DMS79 treated with DMSO at 0.1 percent for 48 hours (cell line): ENCODE measurements around the gene RABGAP1.

Experiments
- DNase-seq: peaks from one replicate; lab custom pipeline; 2025; lab: John Stamatoyannopoulos, UW

The RABGAP1 gene

DNA sequence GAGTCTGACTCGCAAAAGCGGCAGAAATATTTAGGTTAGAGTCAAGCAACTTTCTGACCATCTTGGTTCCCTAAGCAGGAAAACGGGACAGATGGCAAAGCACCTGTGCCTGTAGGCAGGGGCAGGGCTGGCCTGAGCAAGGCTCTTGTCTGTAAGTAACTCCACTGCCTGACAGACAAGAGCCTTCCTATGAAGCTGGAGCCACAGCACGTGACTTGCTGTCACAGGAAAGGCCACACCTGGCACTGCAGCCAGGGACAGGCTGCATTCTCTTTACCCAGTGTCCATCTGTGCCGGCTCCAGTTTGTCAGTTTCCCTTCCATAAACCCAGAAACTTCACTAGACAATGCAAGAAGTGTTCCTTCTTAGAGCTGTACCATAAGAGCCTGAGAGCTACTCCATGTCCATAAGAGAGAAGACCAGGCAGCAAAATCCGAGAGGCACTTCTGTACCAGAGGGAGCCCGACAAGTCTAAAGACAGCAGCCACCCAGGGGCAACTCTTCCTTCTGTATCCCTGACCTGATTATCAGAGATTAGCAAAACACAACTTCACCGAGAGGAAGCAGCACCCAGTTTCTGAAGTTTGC is 170.7 kb downstream of the RABGAP1 start:
- no peak for DNase-seq

DNA sequence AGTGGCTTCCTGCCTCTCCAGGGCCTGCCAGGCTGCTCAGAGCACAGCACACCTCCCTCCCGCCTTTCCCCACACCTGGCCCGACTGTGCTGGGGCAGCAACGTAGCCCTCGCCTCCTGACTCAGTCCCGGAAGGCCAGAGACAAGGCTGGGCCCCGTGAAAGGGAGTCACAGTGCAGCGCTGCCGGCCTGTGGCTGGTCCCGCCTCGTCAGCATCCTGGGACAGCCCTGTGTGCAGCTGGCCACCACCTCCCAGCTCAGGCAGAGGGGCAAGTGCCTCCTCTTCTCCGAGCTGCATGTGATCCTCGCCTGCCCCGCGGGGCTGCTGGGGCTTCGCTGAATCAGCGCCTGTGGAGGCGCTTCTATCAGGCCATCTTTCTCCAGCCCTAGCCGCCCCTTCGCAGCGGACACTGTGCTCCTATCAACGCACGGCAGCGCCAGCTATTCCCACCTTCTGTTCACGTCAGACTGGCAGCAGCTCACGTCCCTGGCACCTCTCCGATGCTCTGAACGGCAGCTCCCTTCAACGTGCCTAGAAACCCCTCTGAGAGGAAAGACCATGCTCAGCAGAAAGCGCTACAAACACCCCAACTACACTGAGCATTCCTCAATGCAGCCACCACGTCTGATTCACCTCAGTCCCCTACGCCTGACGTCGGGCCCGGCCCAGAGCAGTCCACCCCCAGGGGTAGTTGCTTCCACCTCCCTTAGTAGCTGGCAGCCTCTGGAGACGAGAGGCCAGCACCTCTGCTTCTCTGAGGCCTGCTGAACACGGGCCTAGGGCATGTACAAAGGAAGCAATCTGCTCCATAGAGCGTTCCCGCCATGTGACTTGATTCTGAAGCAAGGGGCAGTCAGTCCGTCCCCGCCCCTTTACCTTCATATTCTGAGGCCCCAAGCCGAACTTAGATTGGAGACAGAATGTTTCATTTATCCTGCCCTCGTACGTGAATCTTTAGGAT is 171.5 kb downstream of the RABGAP1 start:
- no peak for DNase-seq

DNA sequence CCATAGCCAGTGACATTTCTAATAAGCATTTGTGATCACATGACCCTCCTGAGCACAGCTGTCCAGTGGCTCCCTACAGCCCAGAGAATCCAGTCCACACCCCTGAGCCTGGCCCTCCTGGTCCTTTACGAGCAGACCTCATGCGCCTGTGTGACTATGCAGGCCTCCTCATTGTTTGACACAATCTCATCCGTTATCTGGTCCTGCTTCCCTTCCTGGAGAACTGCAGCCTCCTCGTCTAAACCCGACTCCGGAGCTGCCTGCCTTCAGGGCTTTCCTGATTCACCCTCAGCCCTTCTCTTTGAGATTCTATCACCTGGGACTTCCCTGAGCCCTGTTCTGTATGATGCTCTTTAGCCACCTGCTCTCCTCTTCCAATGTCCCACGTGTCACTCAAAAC is 172.4 kb downstream of the RABGAP1 start:
- no peak for DNase-seq

- no peak for DNase-seq
These were observed 174.5 kb downstream of the RABGAP1 start for GRCh38 chr9:123115146-123115913.

- no peak for DNase-seq
These were observed 175.2 kb downstream of the RABGAP1 start for GRCh38 chr9:123116036-123116435.

DNA sequence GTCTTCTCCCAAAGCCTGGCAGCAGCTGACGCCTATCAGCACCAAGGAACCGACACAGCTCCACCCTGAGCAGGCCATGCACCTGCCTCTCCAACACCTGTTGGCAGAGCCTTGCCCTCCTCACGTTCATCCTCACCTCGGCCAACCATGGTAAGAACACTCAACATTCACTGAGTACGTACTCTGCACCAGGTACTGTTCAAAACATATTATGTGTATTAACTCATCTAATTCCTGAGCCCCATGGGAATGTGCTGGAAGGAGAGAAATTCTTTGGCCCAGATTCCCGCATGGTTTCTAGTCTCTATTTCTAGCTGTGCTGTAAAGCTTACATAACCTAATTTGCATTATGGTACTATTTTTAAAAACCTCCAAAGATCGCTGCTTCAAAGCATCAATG is 178.7 kb downstream of the RABGAP1 start:
- peak; percentile 89 for DNase-seq

DNA sequence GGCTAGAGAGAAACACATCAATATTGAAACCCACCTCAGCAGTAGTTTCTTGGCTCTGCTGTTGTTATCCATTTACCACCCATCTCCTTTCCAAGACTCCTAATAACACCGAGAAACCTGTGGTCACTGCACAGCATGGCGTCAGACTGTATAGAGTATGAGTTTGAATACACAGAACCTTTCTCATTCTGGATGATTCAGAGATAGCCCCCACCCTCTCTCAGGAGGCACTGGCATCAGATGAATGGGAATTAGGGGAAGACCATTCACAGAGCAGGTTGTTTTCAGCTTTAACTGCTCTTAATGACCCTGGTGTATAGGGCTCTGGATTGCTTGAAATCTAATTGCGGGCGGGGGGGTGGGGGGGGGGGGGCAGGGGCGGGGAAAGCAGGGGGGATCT is 179.3 kb downstream of the RABGAP1 start:
- peak; percentile 54 for DNase-seq

DNA sequence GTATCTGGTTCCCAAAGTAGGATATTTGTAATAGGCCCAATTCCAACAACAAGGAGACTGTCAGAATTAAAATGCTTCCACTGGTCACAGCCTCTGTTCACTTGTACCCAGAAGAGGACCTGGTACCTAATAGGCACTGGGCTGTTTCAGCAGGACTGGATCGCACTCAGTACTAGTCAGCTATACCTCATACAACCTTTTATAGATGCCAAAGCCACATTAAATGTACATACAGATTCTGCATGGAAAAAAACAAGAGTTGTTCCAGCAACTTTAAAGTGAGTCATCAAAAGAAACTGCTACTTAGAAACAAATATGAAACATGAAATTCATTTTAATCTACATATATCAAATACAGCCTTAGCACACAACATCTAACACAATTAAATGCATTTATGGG is 180.1 kb downstream of the RABGAP1 start:
- no peak for DNase-seq

- DNase-seq = no peak
These were observed 180.6 kb downstream of the RABGAP1 start for GRCh38 chr9:123121457-123121856.

DNA sequence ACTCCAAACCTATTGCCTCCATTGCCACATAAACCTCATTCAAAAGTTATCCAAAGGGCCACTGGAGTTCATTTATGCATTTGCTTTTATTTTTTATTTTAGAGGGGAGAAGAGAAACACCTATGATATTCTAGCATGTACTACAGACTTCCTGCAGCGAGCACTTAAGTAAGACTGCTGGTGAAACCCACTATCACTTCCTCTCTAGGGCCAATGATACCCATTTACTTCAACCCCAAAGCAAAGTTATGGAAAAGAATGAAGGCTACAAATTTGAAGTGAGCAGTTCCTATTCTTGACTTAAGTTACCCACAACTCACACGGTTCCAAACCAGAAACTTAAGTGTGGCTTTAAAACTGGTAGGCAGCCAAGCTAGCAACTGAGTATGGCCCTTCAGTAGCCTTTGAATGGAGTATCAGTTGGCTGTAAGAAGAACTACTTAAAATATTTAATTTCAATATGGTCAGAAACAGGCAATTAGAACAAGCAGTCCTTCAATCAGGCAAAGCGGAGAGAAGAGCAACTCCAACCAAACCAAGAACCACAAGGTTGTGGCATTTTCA is 186.8 kb downstream of the RABGAP1 start:
- DNase-seq = peak; percentile 79

- no peak for DNase-seq
These were observed 187.8 kb downstream of the RABGAP1 start for GRCh38 chr9:123128591-123128990.

- DNase-seq = no peak
These were observed 188.6 kb downstream of the RABGAP1 start for GRCh38 chr9:123129423-123129822.

DNA sequence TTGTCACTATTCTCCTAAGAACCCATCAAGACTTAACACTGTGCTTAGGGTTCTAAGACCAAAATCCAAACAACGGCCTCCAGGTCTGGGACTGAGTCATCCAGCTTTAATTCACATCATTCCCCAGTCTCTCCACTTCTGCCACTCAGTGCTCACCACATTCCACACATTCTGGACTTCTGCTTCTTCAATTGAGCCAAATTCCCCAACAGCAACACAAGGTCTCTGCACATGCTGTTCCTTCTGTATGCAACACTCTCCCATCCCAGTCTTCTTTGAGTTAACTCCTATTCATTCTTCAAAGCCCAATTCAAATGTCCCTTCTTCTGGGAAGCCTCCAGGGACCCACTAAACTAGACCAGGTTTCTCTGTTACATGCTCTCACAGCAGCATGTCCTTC is 190.4 kb downstream of the RABGAP1 start:
- no peak for DNase-seq

GRCh38 chr9:123131993-123132392 is 191.2 kb downstream of the RABGAP1 start:
- no peak for DNase-seq

DNA sequence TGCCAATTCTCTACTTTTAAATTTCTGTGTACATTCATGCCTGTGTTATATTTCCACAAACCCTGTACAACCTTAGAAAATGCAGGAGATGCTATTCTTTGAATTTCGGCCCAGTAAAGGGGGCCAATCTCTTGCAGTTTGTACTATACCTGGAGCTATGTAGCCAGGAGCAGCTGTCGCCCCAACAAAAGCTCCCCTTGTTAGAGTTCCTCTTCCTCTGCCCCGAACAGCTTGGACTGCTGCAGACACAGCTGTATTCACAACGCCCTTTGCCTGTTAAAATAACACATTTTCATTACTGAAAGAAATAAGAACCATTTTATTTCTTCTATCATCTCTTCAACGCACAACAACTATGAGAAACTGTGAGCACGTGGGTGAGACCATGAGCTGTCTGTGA is 191.9 kb downstream of the RABGAP1 start:
- DNase-seq = no peak

- DNase-seq = no peak
These were observed 194.6 kb downstream of the RABGAP1 start for GRCh38 chr9:123135430-123135829.

DNA sequence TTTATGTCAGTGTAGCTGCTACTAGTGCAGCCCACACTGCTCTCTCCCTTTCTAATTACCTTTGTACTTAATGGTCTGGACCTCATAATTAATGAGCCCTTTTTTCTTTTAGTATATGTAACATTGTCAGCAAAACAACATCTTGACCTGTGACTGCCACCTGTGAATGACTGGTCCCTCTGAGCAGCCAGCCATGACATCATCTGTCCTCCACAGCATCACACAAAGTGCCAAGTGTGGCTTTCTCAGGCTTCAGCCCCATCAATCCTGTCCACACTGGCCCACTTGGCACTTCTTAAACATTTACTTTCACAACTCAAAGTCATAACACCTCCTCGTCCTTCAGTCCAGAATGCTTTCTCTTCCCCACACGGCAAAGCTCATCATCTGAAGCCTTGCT is 197.3 kb downstream of the RABGAP1 start:
- DNase-seq = no peak

DNA sequence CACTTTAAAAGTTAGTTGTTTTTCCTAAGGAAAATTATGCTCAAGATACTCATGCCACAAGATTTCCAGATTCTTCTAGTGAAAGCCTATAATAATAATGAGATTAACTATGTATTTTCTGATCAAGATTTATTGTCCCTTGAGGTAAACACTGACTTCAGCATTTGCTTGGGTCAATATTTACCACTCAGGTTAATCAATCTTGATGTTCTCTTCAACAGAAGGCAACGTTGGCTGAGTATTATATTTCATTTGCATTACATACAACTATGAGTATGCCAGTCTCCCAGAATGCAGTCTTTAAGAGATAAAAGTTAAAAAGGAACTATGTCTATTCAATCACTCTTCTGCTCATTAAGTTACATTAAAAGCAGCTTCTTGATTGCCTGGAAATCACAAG is 208.2 kb downstream of the RABGAP1 start:
- no peak for DNase-seq

- no peak for DNase-seq
These were observed 210.1 kb downstream of the RABGAP1 start for GRCh38 chr9:123150708-123151503.
